Memory B cell (primary cell): ENCODE data around the gene ERAP2.
"Not testable (repeated sequence)": the region's sequence is repeated elsewhere in the genome, so short reads cannot be mapped to it uniquely, and the experiment has no call there.

ENCODE experiments used
- ATAC-seq: fragments of 150-1000 bp; cut with Tn5 transposase; 2 replicates; pipeline ENCODE4 v1.10.0; 2021; ENCODE audit warnings: low read depth, mild to moderate bottlenecking, moderate library complexity
- DNase-seq, 2 donors: peaks; one replicate each; pipeline ENCODE4 v3.0.0; 2022; ENCODE audit warnings: low spot score in 2 of 2
- H3K27ac Mint-ChIP-seq: one replicate; pipeline ENCODE4 v1.8.0; 2022; ENCODE audit warnings: mild to moderate bottlenecking, moderate library complexity, mixed read lengths
- H3K27me3 Mint-ChIP-seq: one replicate; pipeline ENCODE4 v1.8.0; 2022; ENCODE audit warnings: mixed read lengths
- H3K36me3 Mint-ChIP-seq: one replicate; pipeline ENCODE4 v1.8.0; 2022; ENCODE audit warnings: mild to moderate bottlenecking, mixed read lengths
- H3K4me1 Mint-ChIP-seq: one replicate; pipeline ENCODE4 v1.8.0; 2022; ENCODE audit warnings: mixed read lengths
- H3K4me3 Mint-ChIP-seq: one replicate; pipeline ENCODE4 v1.8.0; 2022; ENCODE audit warnings: mild to moderate bottlenecking, moderate library complexity, mixed read lengths
- H3K9me3 Mint-ChIP-seq: one replicate; pipeline ENCODE4 v1.8.0; 2022; ENCODE audit warnings: mixed read lengths

The ERAP2 gene

GRCh38 chr5:96920744-96921355 is 44.5 kb downstream of the ERAP2 start:
- Mint-ChIP-seq H3K27ac (peak overlapping the region; percentile 71), H3K4me3 (no peak overlapping the region), H3K36me3 (peaks cover 14% of the 10 kb centered on the region), H3K27me3 (no peaks in the 10 kb centered on the region), H3K4me1 (peaks cover 21% of the 10 kb centered on the region), H3K9me3 (no peaks in the 10 kb centered on the region)
- ATAC-seq (no peak), DNase-seq (no peak)

- Mint-ChIP-seq H3K4me3 (peak overlapping the region; percentile 84), H3K36me3 (peaks cover 7% of the 10 kb centered on the region), H3K27me3 (no peaks in the 10 kb centered on the region), H3K9me3 (no peaks in the 10 kb centered on the region), H3K4me1 (peaks cover 21% of the 10 kb centered on the region), H3K27ac (peak overlapping the region; percentile 92)
- DNase-seq (no peak), ATAC-seq (peak; percentile 81)
Observed at GRCh38 chr5:96922499-96923244, 46.4 kb downstream of the ERAP2 start.

- Mint-ChIP-seq H3K4me1 (peaks cover 29% of the 10 kb centered on the region), H3K27ac (peak overlapping the region; percentile 55), H3K36me3 (peaks cover 2% of the 10 kb centered on the region), H3K9me3 (no peaks in the 10 kb centered on the region), H3K4me3 (no peak overlapping the region), H3K27me3 (no peaks in the 10 kb centered on the region)
- ATAC-seq (no peak), DNase-seq (no peak)
Observed at GRCh38 chr5:96924016-96924443, 47.7 kb downstream of the ERAP2 start.

GRCh38 chr5:96926276-96926675 is 50.0 kb downstream of the ERAP2 start:
- Mint-ChIP-seq H3K4me3 (no peak overlapping the region), H3K27me3 (no peaks in the 10 kb centered on the region), H3K9me3 (peaks cover 3% of the 10 kb centered on the region), H3K36me3 (peaks cover 5% of the 10 kb centered on the region), H3K4me1 (peaks cover 36% of the 10 kb centered on the region), H3K27ac (no peak overlapping the region)
- DNase-seq (no peak), ATAC-seq (peak; percentile 53)

GRCh38 chr5:96927008-96927407 is 50.7 kb downstream of the ERAP2 start:
- H3K27me3 Mint-ChIP-seq, result no peaks in the 10 kb centered on the region
- peaks cover 38% of the 10 kb centered on the region for H3K4me1 Mint-ChIP-seq
- no peak for DNase-seq
- H3K9me3 Mint-ChIP-seq, result peaks cover 3% of the 10 kb centered on the region
- no peak overlapping the region for H3K27ac Mint-ChIP-seq
- H3K4me3 Mint-ChIP-seq, result no peak overlapping the region
- H3K36me3 Mint-ChIP-seq, result peaks cover 5% of the 10 kb centered on the region
- no peak for ATAC-seq

GRCh38 chr5:96928931-96929708 is 52.8 kb downstream of the ERAP2 start:
- no peak for DNase-seq
- H3K27ac Mint-ChIP-seq, result peak overlapping the region; percentile 67
- H3K4me3 Mint-ChIP-seq, result no peak overlapping the region
- peaks cover 5% of the 10 kb centered on the region for H3K36me3 Mint-ChIP-seq
- peaks cover 3% of the 10 kb centered on the region for H3K9me3 Mint-ChIP-seq
- peaks cover 39% of the 10 kb centered on the region for H3K4me1 Mint-ChIP-seq
- H3K27me3 Mint-ChIP-seq, result no peaks in the 10 kb centered on the region
- no peak for ATAC-seq

GRCh38 chr5:96930058-96930457 is 53.8 kb downstream of the ERAP2 start:
- Mint-ChIP-seq H3K36me3 (peaks cover 5% of the 10 kb centered on the region), H3K4me1 (peaks cover 40% of the 10 kb centered on the region), H3K27me3 (no peaks in the 10 kb centered on the region), H3K27ac (no peak overlapping the region), H3K4me3 (no peak overlapping the region), H3K9me3 (peaks cover 3% of the 10 kb centered on the region)
- ATAC-seq, result no peak
- no peak for DNase-seq

- Mint-ChIP-seq H3K9me3 (peaks cover 3% of the 10 kb centered on the region), H3K4me1 (peaks cover 40% of the 10 kb centered on the region), H3K36me3 (peaks cover 5% of the 10 kb centered on the region), H3K27me3 (no peaks in the 10 kb centered on the region), H3K27ac (no peak overlapping the region), H3K4me3 (no peak overlapping the region)
- ATAC-seq (no peak), DNase-seq (no peak)
Observed at GRCh38 chr5:96930589-96930988, 54.3 kb downstream of the ERAP2 start.

- not testable (repeated sequence) for H3K27me3 Mint-ChIP-seq, ATAC-seq, H3K36me3 Mint-ChIP-seq, H3K9me3 Mint-ChIP-seq, DNase-seq
- Mint-ChIP-seq H3K27ac (peak overlapping the region; percentile 96), H3K4me3 (peak overlapping the region; percentile 39), H3K4me1 (peaks cover 40% of the 10 kb centered on the region)
Observed at GRCh38 chr5:96931037-96931436, 54.7 kb downstream of the ERAP2 start.

GRCh38 chr5:96931605-96932004 is 55.3 kb downstream of the ERAP2 start:
- H3K9me3 Mint-ChIP-seq, result peaks cover 3% of the 10 kb centered on the region
- no peaks in the 10 kb centered on the region for H3K27me3 Mint-ChIP-seq
- ATAC-seq (no peak), DNase-seq (peak in 1 of 2 donors; percentile 25)
- H3K4me1 Mint-ChIP-seq, result peaks cover 40% of the 10 kb centered on the region
- H3K36me3 Mint-ChIP-seq, result peaks cover 5% of the 10 kb centered on the region
- peak overlapping the region; percentile 96 for H3K27ac Mint-ChIP-seq
- H3K4me3 Mint-ChIP-seq, result peak overlapping the region; percentile 39

GRCh38 chr5:96932026-96932425 is 55.7 kb downstream of the ERAP2 start:
- DNase-seq, result no peak
- Mint-ChIP-seq H3K4me1 (peaks cover 42% of the 10 kb centered on the region), H3K4me3 (peak overlapping the region; percentile 28), H3K27me3 (no peaks in the 10 kb centered on the region), H3K9me3 (peaks cover 3% of the 10 kb centered on the region), H3K36me3 (peaks cover 5% of the 10 kb centered on the region), H3K27ac (peak overlapping the region; percentile 96)
- ATAC-seq, result no peak

GRCh38 chr5:96933764-96934707 is 57.7 kb downstream of the ERAP2 start:
- H3K36me3 Mint-ChIP-seq, result peaks cover 4% of the 10 kb centered on the region
- peaks cover 3% of the 10 kb centered on the region for H3K9me3 Mint-ChIP-seq
- H3K27ac Mint-ChIP-seq, result peak overlapping the region; percentile 96
- peak overlapping the region; percentile 87 for H3K4me3 Mint-ChIP-seq
- peaks cover 44% of the 10 kb centered on the region for H3K4me1 Mint-ChIP-seq
- no peak for DNase-seq
- H3K27me3 Mint-ChIP-seq, result no peaks in the 10 kb centered on the region
- ATAC-seq, result no peak
